HCT116 (cell line): ENCODE results near the gene GORASP1. TPM values are rescaled to one million over a fixed set of nuclear protein-coding genes. Genes with fewer than 3 reads are reported as not detected.

ENCODE experiments used
- ATAC-seq: fragments of 200-7000 bp; cut with Tn5 transposase; 2 replicates; pipeline ENCODE4 v1.9.1; 2020; ENCODE audit warnings: mild to moderate bottlenecking, moderate library complexity
- BruUV-seq: library from RNA; stranded (reverse); fragments of 400-500 nt; replicated peaks from 2 replicates; lab custom pipeline; 2021; lab: Mats Ljungman, UMichigan
- CTCF ChIA-PET: fragments of 300-600 bp; sonication (Branson Sonifier 250); formaldehyde crosslinking; loops from one replicate; lab custom pipeline; 2021; ENCODE audit warnings: antibody characterized with exemption; lab: Charles Lee
- POLR2A ChIA-PET: fragments of 300-600, 350-600 bp; sonication (Branson Sonifier 250); formaldehyde crosslinking; loops from one replicate; lab custom pipeline; 2021; ENCODE audit warnings: antibody characterized with exemption; lab: Charles Lee
- RAD21 ChIA-PET, 2 experiments: fragments of 300-600 bp; sonication (Branson Sonifier 250); formaldehyde crosslinking; loops; one replicate each; lab custom pipeline; 2023; ENCODE audit warnings: low total read pairs in 2 of 2; ENCODE audit not compliant: uncharacterized antibody in 2 of 2, unreplicated experiment in 2 of 2, low non-redundant PET in 1 of 2; lab: Charles Lee
- DNase-seq: peaks from one replicate; pipeline ENCODE4 v3.0.0-alpha.2; 2010; ENCODE audit warnings: low read depth, low spot score
- H2AFZ ChIP-seq: fragments of 200-600 bp; shearing (Covaris generic), sonication (generic); 2 replicates; pipeline ENCODE4 v1.6.1; 2017; ENCODE audit warnings: low read depth, mixed run types, mixed read lengths, antibody characterized with exemption, low read length; ENCODE audit not compliant: poor library complexity, severe bottlenecking
- H3K27ac ChIP-seq: 2 replicates; pipeline ENCODE4 v1.5.1; 2012; ENCODE audit warnings: low read depth, low read length
- H3K27me3 ChIP-seq: fragments of 200-600 bp; sonication (generic); 2 replicates; pipeline ENCODE4 v1.6.1; 2016; ENCODE audit warnings: mixed run types, low read length, mixed read lengths; ENCODE audit not compliant: insufficient read depth
- H3K36me3 ChIP-seq, 2 experiments: fragments of 200-500 bp in 1 of 2; fragments of 200-600 bp in 1 of 2; sonication (Bioruptor generic) in 1 of 2; sonication (generic) in 1 of 2; 2 replicates each; pipeline versions ENCODE4 v1.5.1 to v1.6.1; 2014 to 2016; ENCODE audit warnings: low read length in 2 of 2, inconsistent platforms in 1 of 2, mixed read lengths in 1 of 2, mixed run types in 1 of 2; ENCODE audit not compliant: insufficient read depth in 2 of 2, control insufficient read depth in 1 of 2
- H3K4me1 ChIP-seq, 2 experiments: fragments of 200-600 bp in 1 of 2; sonication (generic) in 1 of 2; 2 replicates each; pipeline versions ENCODE4 v1.5.1 to v1.6.1; 2012 to 2017; ENCODE audit warnings: low read length in 2 of 2, inconsistent platforms in 1 of 2, mild to moderate bottlenecking in 1 of 2, mixed read lengths in 1 of 2, mixed run types in 1 of 2, moderate library complexity in 1 of 2; ENCODE audit not compliant: insufficient read depth in 2 of 2, control insufficient read depth in 1 of 2
- H3K4me2 ChIP-seq: fragments of 200-600 bp; sonication (generic); 2 replicates; pipeline ENCODE4 v1.6.1; 2017; ENCODE audit warnings: mixed run types, low read length, mixed read lengths
- H3K4me3 ChIP-seq, 2 experiments: fragments of 200-600 bp in 1 of 2; sonication (generic) in 1 of 2; replicated peaks in 1 of 2; 2 replicates each; pipeline ENCODE4 v1.5.1; 2011 to 2016; ENCODE audit warnings: low read length in 2 of 2, control low read depth in 1 of 2, low read depth in 1 of 2, mild to moderate bottlenecking in 1 of 2, mixed read lengths in 1 of 2, mixed run types in 1 of 2
- H3K79me2 ChIP-seq: fragments of 200-600 bp; sonication (generic); 2 replicates; pipeline ENCODE4 v1.6.1; 2017; ENCODE audit warnings: mild to moderate bottlenecking, mixed run types, low read length, moderate library complexity, mixed read lengths; ENCODE audit not compliant: insufficient read depth
- H3K9ac ChIP-seq: fragments of 200-600 bp; sonication (generic); 2 replicates; pipeline ENCODE4 v1.6.1; 2016; ENCODE audit warnings: low read length, mixed read lengths
- H3K9me2 ChIP-seq: fragments of 200-600 bp; sonication (generic), shearing (Covaris generic); 2 replicates; pipeline ENCODE4 v1.6.1; 2017; ENCODE audit warnings: mixed run types, mild to moderate bottlenecking, moderate library complexity; ENCODE audit not compliant: insufficient read depth
- H3K9me3 ChIP-seq, 2 experiments: fragments of 200-500 bp in 1 of 2; fragments of 200-600 bp in 1 of 2; sonication (Bioruptor generic) in 1 of 2; sonication (generic) in 1 of 2; 2 replicates each; pipeline ENCODE4 v1.6.1; 2014 to 2017; ENCODE audit warnings: low read length in 2 of 2, mixed read lengths in 2 of 2, inconsistent platforms in 1 of 2, low read depth in 1 of 2, mild to moderate bottlenecking in 1 of 2, mixed run types in 1 of 2, moderate library complexity in 1 of 2; ENCODE audit not compliant: control insufficient read depth in 1 of 2, insufficient read depth in 1 of 2
- H4K20me1 ChIP-seq: fragments of 200-600 bp; sonication (generic), shearing (Covaris generic); 2 replicates; pipeline ENCODE4 v1.6.1; 2017; ENCODE audit warnings: mixed run types, mild to moderate bottlenecking, moderate library complexity; ENCODE audit not compliant: insufficient read depth
- CBX3 ChIP-seq: IDR thresholded peaks from 2 replicates; pipeline ENCODE4 v1.6.1; 2012; ENCODE audit warnings: low read depth
- CEBPB ChIP-seq: IDR thresholded peaks from 2 replicates; pipeline ENCODE4 v1.6.1; 2012; ENCODE audit warnings: low read depth
- ELF1 ChIP-seq: IDR thresholded peaks from 2 replicates; pipeline ENCODE4 v1.6.1; 2012; ENCODE audit warnings: low read depth, borderline replicate concordance
- EZH2 ChIP-seq: fragments of 200-600 bp; sonication (generic); IDR thresholded peaks from 2 replicates; pipeline ENCODE4 v1.6.1; 2017; ENCODE audit warnings: antibody characterized with exemption, mixed run types
- EZH2phosphoT487 ChIP-seq: fragments of 200-600 bp; IDR thresholded peaks from 2 replicates; pipeline ENCODE4 v1.6.1; 2018; ENCODE audit warnings: antibody characterized with exemption, borderline replicate concordance
- FOSL1 ChIP-seq: IDR thresholded peaks from 2 replicates; pipeline ENCODE4 v1.6.1; 2012; ENCODE audit warnings: low read depth
- POLR2AphosphoS5 ChIP-seq: IDR thresholded peaks from 2 replicates; pipeline ENCODE4 v1.6.1; 2011; ENCODE audit warnings: mild to moderate bottlenecking, low read depth, low read length, moderate library complexity
- SIN3A ChIP-seq: IDR thresholded peaks from 2 replicates; pipeline ENCODE4 v1.6.1; 2012; ENCODE audit warnings: low read depth
- SRF ChIP-seq: IDR thresholded peaks from 2 replicates; pipeline ENCODE4 v1.6.1; 2012; ENCODE audit warnings: low read depth
- TCF7L2 ChIP-seq: IDR thresholded peaks from 2 replicates; pipeline ENCODE4 v1.7.0; 2011; ENCODE audit warnings: borderline replicate concordance, inconsistent platforms; ENCODE audit not compliant: insufficient read depth, insufficient read length; ENCODE audit errors: extremely low read depth
- YY1 ChIP-seq: IDR thresholded peaks from 2 replicates; pipeline ENCODE4 v1.6.1; 2011; ENCODE audit warnings: low read length, low read depth, moderate library complexity, mild to moderate bottlenecking; ENCODE audit not compliant: insufficient replicate concordance; ENCODE audit errors: extremely low read depth
- ZFX ChIP-seq: fragments of 450-650 bp; IDR thresholded peaks from 2 replicates; pipeline ENCODE4 v1.6.1; 2017
- ZNF274 ChIP-seq: fragments of 200-500 bp; sonication (Bioruptor generic); IDR thresholded peaks from 2 replicates; pipeline ENCODE4 v1.6.1; 2014; ENCODE audit warnings: mild to moderate bottlenecking, low read depth, low read length, inconsistent platforms
- intact Hi-C: fragments of 100-400 bp; cut with micrococcal nuclease; formaldehyde crosslinking; loops from 2 replicates; pipeline ENCODE4 v1.10.0; 2022
- total RNA-seq: library from RNA; stranded (reverse); gene quantifications from one replicate; pipeline ENCODE4 v1.2.1, GENCODE V29; 2021; ENCODE audit not compliant: unreplicated experiment
- TF ChIP-seq, protein P1 (sequence below): IDR thresholded peaks from 2 replicates; pipeline ENCODE4 v1.6.1; 2012
- TF ChIP-seq, protein P2 (sequence below): IDR thresholded peaks from 2 replicates; pipeline ENCODE4 v1.6.1; 2012; ENCODE audit warnings: low read depth
- TF ChIP-seq, protein P3 (sequence below): IDR thresholded peaks from 2 replicates; pipeline ENCODE4 v1.6.1; 2011; ENCODE audit warnings: mild to moderate bottlenecking, low read length, moderate library complexity; ENCODE audit not compliant: insufficient replicate concordance; ENCODE audit errors: extremely low read depth

Gene GORASP1
- total RNA-seq, 1 experiment from 2014 or later: 38.8 TPM

DNA sequence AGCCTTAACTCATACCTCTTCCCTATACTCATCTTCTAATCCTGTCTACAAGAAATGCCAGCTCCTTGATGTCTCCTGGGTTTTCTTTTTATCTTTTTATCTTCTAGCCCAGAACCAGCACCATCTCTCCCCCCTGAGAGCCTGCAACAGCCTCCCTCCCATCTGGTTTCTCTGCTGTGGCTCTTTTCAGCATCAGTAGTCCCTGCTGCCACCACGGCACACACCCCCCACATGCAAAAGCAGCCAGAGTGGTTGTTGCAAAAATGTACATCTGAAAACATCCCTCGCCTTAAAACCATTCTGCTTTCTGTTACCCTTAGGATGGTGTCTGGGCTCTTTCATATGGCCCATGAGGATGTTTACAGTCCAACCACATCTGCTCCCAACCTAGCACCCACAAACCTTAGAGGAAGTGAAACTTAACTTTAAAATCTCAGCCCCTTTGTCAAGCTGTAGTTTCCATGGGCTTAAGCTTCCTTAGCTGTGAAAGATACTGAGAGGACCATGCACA is 828 bp upstream of the GORASP1 start:
- Histone ChIP-seq H3K9ac (peak overlapping the region; percentile 87), H2AFZ (peak overlapping the region; percentile 77), H3K79me2 (peaks cover 19% of the 10 kb centered on the region; the same call in 1 of the 2 replicates), H3K4me1 (peaks cover 16 to 23% of the 10 kb centered on the region in 2 experiments), H3K4me2 (peak overlapping the region; percentile 92), H4K20me1 (no peaks in the 10 kb centered on the region), H3K27ac (no peak overlapping the region), H3K9me2 (no peaks in the 10 kb centered on the region), H3K4me3 (peak overlapping the region; percentile 87 to 96), H3K9me3 (no peaks in the 10 kb centered on the region), H3K36me3 (no peaks in the 10 kb centered on the region), H3K27me3 (no peaks in the 10 kb centered on the region)
- no TSS peak for BruUV-seq
- ChIA-PET CTCF (interaction anchor here (1.5 to 1.8 kb wide), 3 partner anchors 17 to 183 kb away, joined by 6 to 12 read pairs (median 7); no protein-coding TSS in a partner anchor), RAD21 (interaction anchor here in 1 of 2 experiments (1.4 kb wide), 1 partner anchor 180 kb away, joined by 4 read pairs; no protein-coding TSS in a partner anchor), POLR2A (interaction anchor here (1.1 kb wide), 1 partner anchor 69 kb away, joined by 7 read pairs; no protein-coding TSS in a partner anchor)
- ATAC-seq (no peak), DNase-seq (no peak)
- intact Hi-C loops: no loop called here
- no peak for TF ChIP-seq EZH2phosphoT487
- no peak for TF ChIP-seq TCF7L2
- no peak for TF ChIP-seq CEBPB
- TF ChIP-seq ELF1: no peak
- TF ChIP-seq, protein P1, sequence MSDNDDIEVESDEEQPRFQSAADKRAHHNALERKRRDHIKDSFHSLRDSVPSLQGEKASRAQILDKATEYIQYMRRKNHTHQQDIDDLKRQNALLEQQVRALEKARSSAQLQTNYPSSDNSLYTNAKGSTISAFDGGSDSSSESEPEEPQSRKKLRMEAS: no peak
- no peak for TF ChIP-seq YY1
- no peak for TF ChIP-seq EZH2
- TF ChIP-seq, protein P2, sequence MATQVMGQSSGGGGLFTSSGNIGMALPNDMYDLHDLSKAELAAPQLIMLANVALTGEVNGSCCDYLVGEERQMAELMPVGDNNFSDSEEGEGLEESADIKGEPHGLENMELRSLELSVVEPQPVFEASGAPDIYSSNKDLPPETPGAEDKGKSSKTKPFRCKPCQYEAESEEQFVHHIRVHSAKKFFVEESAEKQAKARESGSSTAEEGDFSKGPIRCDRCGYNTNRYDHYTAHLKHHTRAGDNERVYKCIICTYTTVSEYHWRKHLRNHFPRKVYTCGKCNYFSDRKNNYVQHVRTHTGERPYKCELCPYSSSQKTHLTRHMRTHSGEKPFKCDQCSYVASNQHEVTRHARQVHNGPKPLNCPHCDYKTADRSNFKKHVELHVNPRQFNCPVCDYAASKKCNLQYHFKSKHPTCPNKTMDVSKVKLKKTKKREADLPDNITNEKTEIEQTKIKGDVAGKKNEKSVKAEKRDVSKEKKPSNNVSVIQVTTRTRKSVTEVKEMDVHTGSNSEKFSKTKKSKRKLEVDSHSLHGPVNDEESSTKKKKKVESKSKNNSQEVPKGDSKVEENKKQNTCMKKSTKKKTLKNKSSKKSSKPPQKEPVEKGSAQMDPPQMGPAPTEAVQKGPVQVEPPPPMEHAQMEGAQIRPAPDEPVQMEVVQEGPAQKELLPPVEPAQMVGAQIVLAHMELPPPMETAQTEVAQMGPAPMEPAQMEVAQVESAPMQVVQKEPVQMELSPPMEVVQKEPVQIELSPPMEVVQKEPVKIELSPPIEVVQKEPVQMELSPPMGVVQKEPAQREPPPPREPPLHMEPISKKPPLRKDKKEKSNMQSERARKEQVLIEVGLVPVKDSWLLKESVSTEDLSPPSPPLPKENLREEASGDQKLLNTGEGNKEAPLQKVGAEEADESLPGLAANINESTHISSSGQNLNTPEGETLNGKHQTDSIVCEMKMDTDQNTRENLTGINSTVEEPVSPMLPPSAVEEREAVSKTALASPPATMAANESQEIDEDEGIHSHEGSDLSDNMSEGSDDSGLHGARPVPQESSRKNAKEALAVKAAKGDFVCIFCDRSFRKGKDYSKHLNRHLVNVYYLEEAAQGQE: no peak
- TF ChIP-seq, protein P3, sequence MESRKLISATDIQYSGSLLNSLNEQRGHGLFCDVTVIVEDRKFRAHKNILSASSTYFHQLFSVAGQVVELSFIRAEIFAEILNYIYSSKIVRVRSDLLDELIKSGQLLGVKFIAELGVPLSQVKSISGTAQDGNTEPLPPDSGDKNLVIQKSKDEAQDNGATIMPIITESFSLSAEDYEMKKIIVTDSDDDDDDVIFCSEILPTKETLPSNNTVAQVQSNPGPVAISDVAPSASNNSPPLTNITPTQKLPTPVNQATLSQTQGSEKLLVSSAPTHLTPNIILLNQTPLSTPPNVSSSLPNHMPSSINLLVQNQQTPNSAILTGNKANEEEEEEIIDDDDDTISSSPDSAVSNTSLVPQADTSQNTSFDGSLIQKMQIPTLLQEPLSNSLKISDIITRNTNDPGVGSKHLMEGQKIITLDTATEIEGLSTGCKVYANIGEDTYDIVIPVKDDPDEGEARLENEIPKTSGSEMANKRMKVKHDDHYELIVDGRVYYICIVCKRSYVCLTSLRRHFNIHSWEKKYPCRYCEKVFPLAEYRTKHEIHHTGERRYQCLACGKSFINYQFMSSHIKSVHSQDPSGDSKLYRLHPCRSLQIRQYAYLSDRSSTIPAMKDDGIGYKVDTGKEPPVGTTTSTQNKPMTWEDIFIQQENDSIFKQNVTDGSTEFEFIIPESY: no peak
- TF ChIP-seq ZNF274: no peak
- TF ChIP-seq POLR2AphosphoS5: no peak
- no peak for TF ChIP-seq CBX3
- TF ChIP-seq ZFX: no peak
- TF ChIP-seq SRF: no peak
- no peak for TF ChIP-seq SIN3A
- TF ChIP-seq FOSL1: no peak
